Prostate gland (tissue), 2 donors: ENCODE results near the gene JARID2. TPM values are rescaled to one million over a fixed set of nuclear protein-coding genes. Genes with fewer than 3 reads are reported as not detected.

Experiments
- DNase-seq: peaks from one replicate; pipeline ENCODE4 v3.0.0-alpha.2; 2019; ENCODE audit warnings: low spot score
- H3K27ac ChIP-seq, 2 donors: fragments of 200-600 bp; sonication (generic); 2 replicates each; pipeline ENCODE4 v1.5.1; 2017 to 2019
- H3K27me3 ChIP-seq: fragments of 200-600 bp; sonication (generic); replicated peaks from 2 replicates; pipeline ENCODE4 v1.5.1; 2019; ENCODE audit not compliant: insufficient read depth
- H3K36me3 ChIP-seq, 2 donors: fragments of 200-600 bp; sonication (generic); 1 replicate in 1 of 2; 2 replicates in 1 of 2; pipeline versions ENCODE4 v1.5.1 to v1.8.1; 2017 to 2019
- H3K4me1 ChIP-seq: fragments of 200-600 bp; sonication (generic); replicated peaks from 2 replicates; pipeline ENCODE4 v1.5.1; 2019
- H3K4me3 ChIP-seq, 2 donors: fragments of 200-600 bp; sonication (generic); 2 replicates each; pipeline ENCODE4 v1.5.1; 2017 to 2019
- H3K9me3 ChIP-seq: fragments of 200-600 bp; sonication (generic); 2 replicates; pipeline ENCODE4 v1.5.1; 2017
- POLR2A ChIP-seq: fragments of 450-650 bp; IDR thresholded peaks from one replicate; pipeline ENCODE4 v1.6.1; 2016; ENCODE audit warnings: antibody characterized with exemption, mild to moderate bottlenecking
- POLR2AphosphoS5 ChIP-seq: sonication (generic); formaldehyde crosslinking; IDR thresholded peaks from one replicate; pipeline ENCODE4 v1.6.1; 2017; ENCODE audit warnings: antibody characterized with exemption
- WGBS: methylation state at CpG from one replicate; pipeline ENCODE4 v1.1.5; 2018; 5-methylcytosine and 5-hydroxymethylcytosine counted together
- intact Hi-C: fragments of 100-400 bp; cut with DNase I; formaldehyde crosslinking; loops from one replicate; pipeline ENCODE4 v1.14.2; 2022
- total RNA-seq, 2 donors: library from RNA; depleted of rRNA; stranded (reverse); fragments of >200 nt; gene quantifications; one replicate each; pipeline ENCODE4 v1.1.0, GENCODE V29; 2016
- TF ChIP-seq, protein P1 (sequence below), 4 experiments: fragments of 200-600 bp in 2 of 4; fragments of 450-650 bp in 2 of 4; sonication (generic) in 2 of 4; IDR thresholded peaks; 1 replicate in 3 of 4; 2 replicates in 1 of 4; pipeline ENCODE4 v1.5.1; 2016 to 2019; ENCODE audit warnings: antibody characterized with exemption in 4 of 4, mild to moderate bottlenecking in 2 of 4, moderate library complexity in 2 of 4

Gene JARID2
- total RNA-seq, 2 donors from 2014 or later = 7.7 to 35.4 TPM

DNA sequence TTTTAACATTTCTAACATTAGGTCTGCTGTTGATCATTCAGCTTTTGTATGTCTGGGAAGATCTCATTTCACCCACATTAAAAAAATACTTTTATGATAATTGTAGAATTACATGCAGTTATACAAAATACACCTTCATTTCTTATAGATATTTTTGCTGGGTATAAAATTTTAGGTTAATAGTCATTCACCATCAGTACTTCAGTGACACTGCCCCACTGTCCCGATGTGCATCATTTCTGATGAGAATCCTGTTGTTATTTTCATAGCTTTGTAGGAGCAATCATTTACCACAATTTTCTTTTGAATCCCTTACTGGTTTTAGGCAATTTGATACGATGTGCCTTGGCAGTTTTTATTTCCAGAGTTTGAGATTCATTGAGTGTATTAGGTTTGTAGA lies 173.6 kb downstream of the JARID2 start:
- intact Hi-C loops = no loop called here
- Histone ChIP-seq H3K27me3 (no peaks in the 10 kb centered on the region), H3K9me3 (no peaks in the 10 kb centered on the region), H3K4me3 (no peak overlapping the region), H3K36me3 (no peaks in the 10 kb centered on the region), H3K4me1 (no peaks in the 10 kb centered on the region), H3K27ac (no peak overlapping the region)
- TF ChIP-seq POLR2AphosphoS5 = no peak
- TF ChIP-seq, protein P1, sequence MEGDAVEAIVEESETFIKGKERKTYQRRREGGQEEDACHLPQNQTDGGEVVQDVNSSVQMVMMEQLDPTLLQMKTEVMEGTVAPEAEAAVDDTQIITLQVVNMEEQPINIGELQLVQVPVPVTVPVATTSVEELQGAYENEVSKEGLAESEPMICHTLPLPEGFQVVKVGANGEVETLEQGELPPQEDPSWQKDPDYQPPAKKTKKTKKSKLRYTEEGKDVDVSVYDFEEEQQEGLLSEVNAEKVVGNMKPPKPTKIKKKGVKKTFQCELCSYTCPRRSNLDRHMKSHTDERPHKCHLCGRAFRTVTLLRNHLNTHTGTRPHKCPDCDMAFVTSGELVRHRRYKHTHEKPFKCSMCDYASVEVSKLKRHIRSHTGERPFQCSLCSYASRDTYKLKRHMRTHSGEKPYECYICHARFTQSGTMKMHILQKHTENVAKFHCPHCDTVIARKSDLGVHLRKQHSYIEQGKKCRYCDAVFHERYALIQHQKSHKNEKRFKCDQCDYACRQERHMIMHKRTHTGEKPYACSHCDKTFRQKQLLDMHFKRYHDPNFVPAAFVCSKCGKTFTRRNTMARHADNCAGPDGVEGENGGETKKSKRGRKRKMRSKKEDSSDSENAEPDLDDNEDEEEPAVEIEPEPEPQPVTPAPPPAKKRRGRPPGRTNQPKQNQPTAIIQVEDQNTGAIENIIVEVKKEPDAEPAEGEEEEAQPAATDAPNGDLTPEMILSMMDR (IDR thresholded peaks at IDR 0.05) = no peak
- no peak for TF ChIP-seq POLR2A
- DNase-seq = no peak
- 94% methylated on average over 2 of the region's 2 CpGs for WGBS

DNA sequence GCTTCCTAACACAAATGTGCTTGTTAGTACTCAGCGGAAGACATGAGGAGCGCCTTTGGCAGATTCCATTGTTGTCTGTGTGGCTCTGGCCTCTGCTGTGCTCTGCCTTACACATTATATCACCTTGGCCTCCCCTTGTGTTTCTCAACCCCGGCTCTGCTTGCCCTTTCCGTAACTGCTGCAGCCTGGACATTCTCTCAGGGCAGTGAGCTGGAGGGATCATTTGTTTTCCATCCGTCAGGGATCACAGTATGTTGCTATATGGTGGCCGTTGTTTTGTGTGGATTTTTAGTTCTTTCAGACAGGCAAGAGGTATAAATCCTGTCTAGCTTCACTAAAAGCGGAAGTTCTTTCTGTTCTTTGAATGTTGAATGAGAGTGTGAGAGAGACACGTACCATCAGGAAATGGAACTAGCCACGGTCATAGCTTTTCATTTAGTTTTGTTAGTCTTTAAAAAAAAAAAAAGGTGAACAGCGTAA lies 175.1 kb downstream of the JARID2 start:
- DNase-seq = no peak
- Histone ChIP-seq H3K4me3 (no peak overlapping the region), H3K27ac (no peak overlapping the region), H3K4me1 (no peaks in the 10 kb centered on the region), H3K9me3 (no peaks in the 10 kb centered on the region), H3K36me3 (no peaks in the 10 kb centered on the region), H3K27me3 (no peaks in the 10 kb centered on the region)
- WGBS = 84% methylated on average over 10 of the region's 10 CpGs
- intact Hi-C loops = no loop called here
- no peak for TF ChIP-seq POLR2AphosphoS5
- TF ChIP-seq POLR2A = no peak
- TF ChIP-seq, protein P1 (IDR thresholded peaks at IDR 0.05) = no peak

DNA sequence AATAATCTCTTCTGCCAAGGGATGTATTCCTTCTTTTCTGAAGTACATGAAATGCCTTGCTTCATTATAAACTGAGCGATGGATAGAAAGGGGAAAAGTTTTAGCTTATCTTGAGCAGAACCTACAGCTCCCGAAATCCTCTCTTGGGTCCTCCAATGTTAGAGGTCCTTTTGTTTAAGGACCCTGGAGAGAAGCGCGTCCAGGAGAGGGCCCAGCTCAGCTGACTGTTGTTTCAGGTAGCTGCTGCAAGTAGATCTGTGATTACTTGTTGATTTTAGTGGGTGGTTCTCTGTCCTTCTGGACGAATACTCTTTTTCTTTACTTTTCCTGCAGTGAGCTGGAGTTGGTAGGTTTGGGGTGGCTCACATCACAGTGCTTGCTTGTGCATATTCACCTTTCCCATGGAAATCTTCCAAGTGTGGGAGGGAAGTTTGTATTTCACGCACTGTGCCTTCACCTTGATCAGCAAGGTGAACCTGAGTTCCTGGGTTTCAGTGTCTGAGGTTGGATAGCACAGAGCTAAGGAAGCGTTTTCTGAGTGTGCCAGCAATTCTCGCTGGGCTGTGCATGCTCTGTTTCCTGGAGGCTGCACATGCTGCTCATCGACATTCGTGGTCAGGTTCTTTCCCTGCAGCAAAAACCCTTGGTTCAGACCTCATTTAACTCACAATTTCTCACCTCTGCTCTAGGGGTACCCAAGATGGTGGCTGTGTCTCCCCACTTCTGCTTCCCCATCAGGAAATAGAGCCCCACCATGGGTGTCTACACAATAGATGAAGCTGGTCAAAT lies 176.3 kb downstream of the JARID2 start:
- no peak overlapping the region for H3K27ac ChIP-seq
- intact Hi-C loops = no loop called here
- no peak overlapping the region for H3K4me3 ChIP-seq
- H3K36me3 ChIP-seq = no peaks in the 10 kb centered on the region
- no peak for DNase-seq
- TF ChIP-seq POLR2A = no peak
- no peak for TF ChIP-seq POLR2AphosphoS5
- TF ChIP-seq, protein P1 (IDR thresholded peaks at IDR 0.05) = no peak
- WGBS = 70% methylated on average over 10 of the region's 10 CpGs
- no peaks in the 10 kb centered on the region for H3K9me3 ChIP-seq
- H3K27me3 ChIP-seq = no peaks in the 10 kb centered on the region
- no peaks in the 10 kb centered on the region for H3K4me1 ChIP-seq

DNA sequence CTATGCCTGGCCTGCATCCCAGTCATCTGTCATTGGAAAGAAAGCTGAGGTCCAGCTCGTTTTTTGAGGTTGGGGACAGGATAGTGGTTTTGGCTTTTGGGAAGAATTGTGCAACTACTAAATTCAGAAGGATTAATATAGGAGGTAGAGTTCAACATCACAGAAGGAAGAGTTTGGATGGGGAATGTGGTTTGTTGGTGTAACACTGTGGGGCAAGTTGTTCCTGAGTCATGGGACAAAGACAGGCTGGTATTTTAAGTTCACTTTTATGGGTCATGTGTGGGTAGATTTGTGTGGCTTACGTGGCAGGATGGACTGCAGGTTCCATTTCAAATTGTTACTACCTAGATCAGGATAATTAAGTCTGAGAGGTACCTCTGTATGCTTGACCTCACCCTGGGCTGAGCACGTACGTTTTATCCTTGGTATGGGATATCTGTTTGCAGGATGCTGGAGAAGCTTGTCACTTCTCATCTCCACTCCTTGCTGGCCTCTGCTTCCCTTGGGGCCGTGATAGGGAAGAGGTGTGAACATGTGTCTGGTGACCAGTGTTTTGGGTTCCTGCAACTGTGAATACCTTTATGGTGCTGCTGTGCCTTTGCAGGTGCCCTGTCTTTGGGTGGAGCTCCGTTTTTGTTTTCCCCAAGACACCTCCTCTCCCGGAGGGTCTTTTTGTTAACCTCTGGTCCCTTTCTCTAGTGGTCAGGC lies 177.6 kb downstream of the JARID2 start:
- H3K4me3 ChIP-seq = no peak overlapping the region
- TF ChIP-seq, protein P1 (IDR thresholded peaks at IDR 0.05) = no peak
- TF ChIP-seq POLR2A (no peak), POLR2AphosphoS5 (no peak)
- WGBS = 80% methylated on average over 7 of the region's 7 CpGs

More for the DNA sequence above, 177.6 kb downstream of the JARID2 start:
- intact Hi-C loops = no loop called here
- Histone ChIP-seq H3K9me3 (no peaks in the 10 kb centered on the region), H3K27me3 (no peaks in the 10 kb centered on the region), H3K36me3 (no peaks in the 10 kb centered on the region), H3K4me1 (peaks cover 5% of the 10 kb centered on the region), H3K27ac (no peak overlapping the region)
- no peak for DNase-seq
